WTC11 (cell line): ENCODE measurements around the gene VKORC1. TPM values are rescaled to one million over a fixed set of nuclear protein-coding genes. Genes with fewer than 3 reads are reported as not detected.

Source experiments
- ATAC-seq: fragments of 200-7000 bp; cut with Tn5 transposase; 2 replicates; pipeline ENCODE4 v1.10.0; 2021; ENCODE audit warnings: mild to moderate bottlenecking, moderate library complexity
- CTCF ChIA-PET: fragments of 300-600 bp; sonication (Branson Sonifier 250); formaldehyde crosslinking; loops from one replicate; lab custom pipeline; 2021; ENCODE audit warnings: antibody characterized with exemption; lab: Charles Lee
- POLR2A ChIA-PET: fragments of 350-600 bp; sonication (Branson Sonifier 250); formaldehyde crosslinking; loops from one replicate; lab custom pipeline; 2021; ENCODE audit warnings: antibody characterized with exemption; lab: Charles Lee
- DNase-seq: peaks from one replicate; pipeline ENCODE4 v3.0.0; 2021; ENCODE audit warnings: low spot score
- H3K27ac Mint-ChIP-seq: 2 replicates; pipeline ENCODE4 v1.8.0; 2021; ENCODE audit warnings: mixed read lengths
- H3K27me3 Mint-ChIP-seq: 2 replicates; pipeline ENCODE4 v1.8.0; 2021; ENCODE audit warnings: low read depth, mild to moderate bottlenecking, moderate library complexity, mixed read lengths
- H3K36me3 Mint-ChIP-seq: 2 replicates; pipeline ENCODE4 v1.8.0; 2021; ENCODE audit warnings: mixed read lengths
- H3K4me1 Mint-ChIP-seq: 2 replicates; pipeline ENCODE4 v1.8.0; 2022; ENCODE audit warnings: mixed read lengths
- H3K4me3 Mint-ChIP-seq: 2 replicates; pipeline ENCODE4 v1.8.0; 2021; ENCODE audit warnings: mild to moderate bottlenecking, moderate library complexity, mixed read lengths
- H3K9me3 Mint-ChIP-seq: 2 replicates; pipeline ENCODE4 v1.8.0; 2021; ENCODE audit warnings: mixed read lengths
- ESRRA ChIP-seq: sonication (generic); formaldehyde crosslinking; IDR thresholded peaks from 2 replicates; pipeline ENCODE4 v1.8.1; 2022; ENCODE audit warnings: mild to moderate bottlenecking, missing genetic modification reagents, borderline replicate concordance
- ETV6 ChIP-seq: sonication (generic); formaldehyde crosslinking; IDR thresholded peaks from 2 replicates; pipeline ENCODE4 v1.8.1; 2022; ENCODE audit warnings: mild to moderate bottlenecking, missing genetic modification reagents
- FOXJ3 ChIP-seq: sonication (generic); formaldehyde crosslinking; IDR thresholded peaks from 2 replicates; pipeline ENCODE4 v1.9.0; 2021; ENCODE audit warnings: missing genetic modification reagents, mild to moderate bottlenecking, borderline replicate concordance
- GABPB1 ChIP-seq: sonication (generic); formaldehyde crosslinking; IDR thresholded peaks from 2 replicates; pipeline ENCODE4 v1.8.1; 2023; ENCODE audit warnings: mild to moderate bottlenecking, missing genetic modification reagents
- HMGA2 ChIP-seq: fragments of 250-450 bp; sonication (Bioruptor Pico); IDR thresholded peaks from 2 replicates; pipeline ENCODE4 v1.4.0; 2021; ENCODE audit warnings: mild to moderate bottlenecking, moderate library complexity
- NFE2L1 ChIP-seq: sonication (generic); formaldehyde crosslinking; IDR thresholded peaks from 2 replicates; pipeline ENCODE4 v1.8.1; 2023; ENCODE audit warnings: missing genetic modification reagents
- NFYB ChIP-seq: sonication (generic); formaldehyde crosslinking; conservative IDR thresholded peaks from 2 replicates; pipeline ENCODE4 v1.8.0; 2022; ENCODE audit warnings: low read depth, missing genetic modification reagents
- NR1H2 ChIP-seq: sonication (generic); formaldehyde crosslinking; IDR thresholded peaks from 2 replicates; pipeline ENCODE4 v1.9.0; 2021; ENCODE audit warnings: mild to moderate bottlenecking, moderate library complexity, missing genetic modification reagents
- NR3C1 ChIP-seq: sonication (generic); formaldehyde crosslinking; conservative IDR thresholded peaks from 2 replicates; pipeline ENCODE4 v1.8.1; 2023; ENCODE audit warnings: low read depth, mild to moderate bottlenecking, missing genetic modification reagents
- RELA ChIP-seq: sonication (generic); formaldehyde crosslinking; IDR thresholded peaks from 2 replicates; pipeline ENCODE4 v1.8.1; 2022; ENCODE audit warnings: missing genetic modification reagents, mild to moderate bottlenecking, borderline replicate concordance
- SMAD4 ChIP-seq: sonication (generic); formaldehyde crosslinking; IDR thresholded peaks from 2 replicates; pipeline ENCODE4 v1.8.0; 2022; ENCODE audit warnings: mild to moderate bottlenecking, missing genetic modification reagents
- TCF7 ChIP-seq: sonication (generic); formaldehyde crosslinking; IDR thresholded peaks from 2 replicates; pipeline ENCODE4 v1.8.0; 2022; ENCODE audit warnings: mild to moderate bottlenecking, low read depth, missing genetic modification reagents, moderate library complexity
- TEAD4 ChIP-seq: sonication (generic); formaldehyde crosslinking; IDR thresholded peaks from 2 replicates; pipeline ENCODE4 v1.8.0; 2022; ENCODE audit warnings: mild to moderate bottlenecking, missing genetic modification reagents
- ZNF263 ChIP-seq: sonication (generic); formaldehyde crosslinking; IDR thresholded peaks from 2 replicates; pipeline ENCODE4 v1.8.1; 2022; ENCODE audit warnings: low read depth, mild to moderate bottlenecking, moderate library complexity, missing genetic modification reagents
- total RNA-seq: library from RNA; stranded (reverse); gene quantifications from 3 replicates; pipeline ENCODE4 v1.2.3, GENCODE V29; 2021
- TF ChIP-seq, protein P1 (sequence below): fragments of 250-450 bp; sonication (Bioruptor Pico); IDR thresholded peaks from 2 replicates; pipeline ENCODE4 v1.9.0; 2021; ENCODE audit warnings: mild to moderate bottlenecking
- TF ChIP-seq, protein P2 (sequence below): fragments of 250-450 bp; sonication (Bioruptor Pico); IDR thresholded peaks from 2 replicates; pipeline ENCODE4 v1.9.0; 2021; ENCODE audit warnings: moderate library complexity, mild to moderate bottlenecking, inconsistent platforms, borderline replicate concordance
- TF ChIP-seq, protein P3 (sequence below): sonication (generic); formaldehyde crosslinking; IDR thresholded peaks from 2 replicates; pipeline ENCODE4 v1.8.0; 2022; ENCODE audit warnings: mild to moderate bottlenecking, missing genetic modification reagents
- TF ChIP-seq, protein P4 (sequence below): sonication (generic); formaldehyde crosslinking; IDR thresholded peaks from 2 replicates; pipeline ENCODE4 v1.8.0; 2022; ENCODE audit warnings: mild to moderate bottlenecking, missing genetic modification reagents
- TF ChIP-seq, protein P5 (sequence below): fragments of 250-450 bp; sonication (Bioruptor Pico); IDR thresholded peaks from 2 replicates; pipeline ENCODE4 v1.8.0; 2021; ENCODE audit warnings: mild to moderate bottlenecking
- TF ChIP-seq, protein P6 (sequence below): sonication (generic); formaldehyde crosslinking; IDR thresholded peaks from 2 replicates; pipeline ENCODE4 v1.8.1; 2022; ENCODE audit warnings: missing genetic modification reagents, borderline replicate concordance
- TF ChIP-seq, protein P7 (sequence below): fragments of 250-450 bp; sonication (Bioruptor Pico); conservative IDR thresholded peaks from 2 replicates; pipeline ENCODE4 v1.9.0; 2021; ENCODE audit warnings: mild to moderate bottlenecking

VKORC1 gene
- total RNA-seq, 1 experiment from 2014 or later: 85.7 TPM

DNA sequence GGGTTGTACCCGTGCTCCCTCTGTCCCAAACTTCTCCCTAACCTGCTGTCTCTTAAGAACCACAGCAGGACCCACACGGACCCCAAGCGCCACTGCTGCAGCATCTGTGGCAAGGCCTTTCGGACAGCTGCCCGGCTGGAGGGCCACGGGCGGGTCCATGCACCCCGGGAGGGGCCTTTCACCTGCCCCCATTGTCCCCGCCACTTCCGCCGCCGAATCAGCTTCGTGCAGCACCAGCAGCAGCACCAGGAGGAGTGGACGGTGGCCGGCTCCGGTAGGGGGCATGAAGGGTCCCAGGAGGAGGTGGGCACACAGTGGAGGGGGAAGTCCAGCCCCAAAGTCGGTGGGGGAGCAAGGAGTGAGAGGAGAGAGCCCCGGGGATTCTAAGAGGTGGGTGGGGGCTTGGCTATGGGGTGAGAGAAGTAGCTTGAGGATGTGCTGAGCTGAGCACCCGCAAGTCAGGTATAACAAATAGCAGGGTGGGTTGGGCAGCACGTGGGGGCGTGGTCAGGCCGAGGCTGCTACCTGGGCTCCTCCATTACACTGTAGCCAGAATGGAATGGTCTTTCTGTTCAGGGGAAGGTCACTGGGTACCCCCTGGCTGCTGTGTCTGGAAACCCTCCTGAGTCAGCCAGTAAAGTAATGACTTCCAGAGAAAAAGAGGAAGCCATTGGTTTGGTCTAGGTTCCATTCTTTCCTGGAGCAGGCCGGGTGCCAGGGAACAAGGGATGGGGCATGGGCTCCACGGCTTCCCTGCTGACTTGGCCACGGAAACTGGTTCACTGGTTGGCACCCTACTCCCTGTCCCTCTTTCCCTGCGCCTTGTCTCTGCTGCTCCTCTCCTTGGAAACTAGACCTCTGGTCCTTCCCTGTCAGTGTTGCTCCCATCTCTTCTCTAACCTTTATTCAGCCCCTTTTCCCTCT is 12.9 kb downstream of the VKORC1 start:
- H3K27ac Mint-ChIP-seq: peak overlapping the region; percentile 74
- POLR2A ChIA-PET: no interaction called here

DNA sequence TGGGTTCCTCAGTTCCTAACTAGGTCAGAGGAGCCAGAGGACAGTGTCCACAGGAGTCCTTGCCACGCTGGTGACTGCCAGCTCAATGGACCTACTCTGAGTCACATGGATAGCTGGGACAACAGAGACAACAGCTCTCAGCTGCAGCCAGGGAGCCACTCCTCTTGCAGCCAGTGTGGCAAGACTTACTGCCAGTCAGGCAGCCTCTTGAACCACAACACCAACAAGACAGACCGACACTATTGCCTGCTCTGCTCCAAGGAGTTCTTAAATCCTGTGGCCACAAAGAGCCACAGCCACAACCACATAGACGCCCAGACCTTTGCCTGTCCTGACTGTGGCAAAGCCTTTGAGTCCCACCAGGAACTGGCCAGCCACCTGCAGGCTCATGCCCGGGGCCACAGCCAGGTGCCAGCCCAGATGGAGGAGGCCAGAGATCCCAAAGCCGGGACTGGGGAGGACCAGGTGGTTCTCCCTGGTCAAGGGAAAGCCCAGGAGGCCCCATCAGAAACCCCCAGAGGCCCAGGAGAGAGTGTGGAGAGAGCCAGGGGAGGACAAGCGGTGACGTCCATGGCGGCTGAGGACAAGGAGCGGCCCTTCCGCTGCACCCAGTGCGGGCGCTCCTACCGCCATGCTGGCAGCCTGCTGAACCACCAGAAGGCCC is 13.7 kb downstream of the VKORC1 start:
- Mint-ChIP-seq H3K9me3 (no peaks in the 10 kb centered on the region), H3K27ac (no peak overlapping the region), H3K4me1 (no peaks in the 10 kb centered on the region)
- TF ChIP-seq GABPB1 (CRISPR knock-in tag) (no peak), ETV6 (no peak)
- TF ChIP-seq, protein P1, sequence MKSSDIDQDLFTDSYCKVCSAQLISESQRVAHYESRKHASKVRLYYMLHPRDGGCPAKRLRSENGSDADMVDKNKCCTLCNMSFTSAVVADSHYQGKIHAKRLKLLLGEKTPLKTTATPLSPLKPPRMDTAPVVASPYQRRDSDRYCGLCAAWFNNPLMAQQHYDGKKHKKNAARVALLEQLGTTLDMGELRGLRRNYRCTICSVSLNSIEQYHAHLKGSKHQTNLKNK (CRISPR knock-in tag): no peak
- TF ChIP-seq, protein P2, sequence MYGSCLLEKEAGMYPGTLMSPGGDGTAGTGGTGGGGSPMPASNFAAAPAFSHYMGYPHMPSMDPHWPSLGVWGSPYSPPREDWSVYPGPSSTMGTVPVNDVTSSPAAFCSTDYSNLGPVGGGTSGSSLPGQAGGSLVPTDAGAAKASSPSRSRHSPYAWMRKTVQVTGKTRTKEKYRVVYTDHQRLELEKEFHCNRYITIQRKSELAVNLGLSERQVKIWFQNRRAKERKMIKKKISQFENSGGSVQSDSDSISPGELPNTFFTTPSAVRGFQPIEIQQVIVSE: no peak
- TF ChIP-seq, protein P3, sequence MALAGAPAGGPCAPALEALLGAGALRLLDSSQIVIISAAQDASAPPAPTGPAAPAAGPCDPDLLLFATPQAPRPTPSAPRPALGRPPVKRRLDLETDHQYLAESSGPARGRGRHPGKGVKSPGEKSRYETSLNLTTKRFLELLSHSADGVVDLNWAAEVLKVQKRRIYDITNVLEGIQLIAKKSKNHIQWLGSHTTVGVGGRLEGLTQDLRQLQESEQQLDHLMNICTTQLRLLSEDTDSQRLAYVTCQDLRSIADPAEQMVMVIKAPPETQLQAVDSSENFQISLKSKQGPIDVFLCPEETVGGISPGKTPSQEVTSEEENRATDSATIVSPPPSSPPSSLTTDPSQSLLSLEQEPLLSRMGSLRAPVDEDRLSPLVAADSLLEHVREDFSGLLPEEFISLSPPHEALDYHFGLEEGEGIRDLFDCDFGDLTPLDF (CRISPR knock-in tag): no peak
- TF ChIP-seq, all 79 proteins: peak for 0
- no peak for ATAC-seq
- Mint-ChIP-seq H3K4me3 (no peak overlapping the region), H3K36me3 (peaks cover 30% of the 10 kb centered on the region), H3K27me3 (no peaks in the 10 kb centered on the region)
- no peak for DNase-seq
- CTCF ChIA-PET: interaction anchor here (1.6 kb wide), 1 partner anchor 62 kb away, joined by 8 read pairs; no protein-coding TSS in a partner anchor
- POLR2A ChIA-PET: interaction anchor here (0.5 kb wide), 1 partner anchor 387 kb away, joined by 3 read pairs; no protein-coding TSS in a partner anchor

More for the DNA sequence above, 12.9 kb downstream of the VKORC1 start:
- DNase-seq: no peak
- ATAC-seq: no peak
- H3K4me3 Mint-ChIP-seq: no peak overlapping the region
- no peaks in the 10 kb centered on the region for H3K9me3 Mint-ChIP-seq
- TF ChIP-seq ESRRA (CRISPR knock-in tag): no peak
- TF ChIP-seq ZNF263: no peak
- TF ChIP-seq, protein P4, sequence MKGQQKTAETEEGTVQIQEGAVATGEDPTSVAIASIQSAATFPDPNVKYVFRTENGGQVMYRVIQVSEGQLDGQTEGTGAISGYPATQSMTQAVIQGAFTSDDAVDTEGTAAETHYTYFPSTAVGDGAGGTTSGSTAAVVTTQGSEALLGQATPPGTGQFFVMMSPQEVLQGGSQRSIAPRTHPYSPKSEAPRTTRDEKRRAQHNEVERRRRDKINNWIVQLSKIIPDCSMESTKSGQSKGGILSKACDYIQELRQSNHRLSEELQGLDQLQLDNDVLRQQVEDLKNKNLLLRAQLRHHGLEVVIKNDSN (CRISPR knock-in tag): no peak
- TF ChIP-seq, protein P1 (CRISPR knock-in tag): no peak
- TF ChIP-seq, protein P3 (CRISPR knock-in tag): no peak
- TF ChIP-seq, protein P5, sequence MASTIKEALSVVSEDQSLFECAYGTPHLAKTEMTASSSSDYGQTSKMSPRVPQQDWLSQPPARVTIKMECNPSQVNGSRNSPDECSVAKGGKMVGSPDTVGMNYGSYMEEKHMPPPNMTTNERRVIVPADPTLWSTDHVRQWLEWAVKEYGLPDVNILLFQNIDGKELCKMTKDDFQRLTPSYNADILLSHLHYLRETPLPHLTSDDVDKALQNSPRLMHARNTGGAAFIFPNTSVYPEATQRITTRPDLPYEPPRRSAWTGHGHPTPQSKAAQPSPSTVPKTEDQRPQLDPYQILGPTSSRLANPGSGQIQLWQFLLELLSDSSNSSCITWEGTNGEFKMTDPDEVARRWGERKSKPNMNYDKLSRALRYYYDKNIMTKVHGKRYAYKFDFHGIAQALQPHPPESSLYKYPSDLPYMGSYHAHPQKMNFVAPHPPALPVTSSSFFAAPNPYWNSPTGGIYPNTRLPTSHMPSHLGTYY: no peak
- no peak for TF ChIP-seq TCF7 (CRISPR knock-in tag)
- TF ChIP-seq RELA (CRISPR knock-in tag): no peak
- TF ChIP-seq NFE2L1: no peak
- no peak for TF ChIP-seq SMAD4 (CRISPR knock-in tag)
- TF ChIP-seq HMGA2: no peak
- TF ChIP-seq, protein P6, sequence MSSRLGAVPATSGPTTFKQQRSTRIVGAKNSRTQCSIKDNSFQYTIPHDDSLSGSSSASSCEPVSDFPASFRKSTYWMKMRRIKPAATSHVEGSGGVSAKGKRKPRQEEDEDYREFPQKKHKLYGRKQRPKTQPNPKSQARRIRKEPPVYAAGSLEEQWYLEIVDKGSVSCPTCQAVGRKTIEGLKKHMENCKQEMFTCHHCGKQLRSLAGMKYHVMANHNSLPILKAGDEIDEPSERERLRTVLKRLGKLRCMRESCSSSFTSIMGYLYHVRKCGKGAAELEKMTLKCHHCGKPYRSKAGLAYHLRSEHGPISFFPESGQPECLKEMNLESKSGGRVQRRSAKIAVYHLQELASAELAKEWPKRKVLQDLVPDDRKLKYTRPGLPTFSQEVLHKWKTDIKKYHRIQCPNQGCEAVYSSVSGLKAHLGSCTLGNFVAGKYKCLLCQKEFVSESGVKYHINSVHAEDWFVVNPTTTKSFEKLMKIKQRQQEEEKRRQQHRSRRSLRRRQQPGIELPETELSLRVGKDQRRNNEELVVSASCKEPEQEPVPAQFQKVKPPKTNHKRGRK (CRISPR knock-in tag): no peak
- TF ChIP-seq NR1H2 (CRISPR knock-in tag): no peak
- no peak for TF ChIP-seq FOXJ3 (CRISPR knock-in tag)
- TF ChIP-seq NFYB: no peak
- TF ChIP-seq, protein P7, sequence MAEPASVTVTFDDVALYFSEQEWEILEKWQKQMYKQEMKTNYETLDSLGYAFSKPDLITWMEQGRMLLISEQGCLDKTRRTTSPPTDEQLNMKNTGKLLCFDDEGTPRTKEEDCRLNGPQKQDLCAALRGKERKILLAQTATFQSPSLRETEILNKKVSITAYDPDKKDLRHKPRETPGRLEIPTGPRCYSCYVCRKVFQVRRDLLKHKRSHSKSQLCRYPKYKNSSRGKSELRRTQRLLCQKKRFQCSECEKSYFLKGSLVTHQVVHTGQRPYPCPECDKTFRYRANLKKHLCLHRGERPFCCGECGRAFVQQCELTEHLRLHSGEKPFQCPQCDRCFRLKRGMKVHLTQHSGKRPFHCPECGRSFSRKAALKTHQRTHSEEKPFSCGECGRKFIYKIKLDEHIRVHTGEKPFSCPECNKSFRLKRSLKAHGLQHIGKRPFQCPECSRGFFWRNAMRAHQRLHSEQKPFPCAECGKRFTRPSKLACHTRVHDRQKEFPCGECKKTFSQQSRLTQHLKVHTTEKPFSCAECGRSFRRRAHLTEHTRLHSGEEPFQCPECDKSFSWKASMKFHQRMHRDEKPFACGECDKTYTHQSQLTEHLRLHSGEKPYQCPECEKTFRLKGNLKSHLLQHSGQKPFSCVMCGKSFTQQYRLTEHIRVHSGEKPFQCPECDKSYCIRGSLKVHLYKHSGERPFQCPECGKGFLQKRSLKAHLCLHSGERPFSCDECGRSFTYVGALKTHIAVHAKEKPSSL (CRISPR knock-in tag): no peak
- no peak for TF ChIP-seq NR3C1 (CRISPR knock-in tag)
- no peak for TF ChIP-seq TEAD4 (CRISPR knock-in tag)
- TF ChIP-seq, all 79 proteins: peak for 0
- Mint-ChIP-seq H3K36me3 (peaks cover 30% of the 10 kb centered on the region), H3K4me1 (no peaks in the 10 kb centered on the region), H3K27me3 (no peaks in the 10 kb centered on the region)
- CTCF ChIA-PET: no interaction called here
